ENCODE measurements around the gene STAMBP. TPM values are rescaled to one million over a fixed set of nuclear protein-coding genes. Genes with fewer than 3 reads are reported as not detected.

Gene STAMBP
- total and polyA plus RNA-seq, 8 donors, result 9.8 to 24.4 (median 13.2) TPM

GRCh38 chr2:73917696-73918207 is 89.0 kb downstream of the STAMBP start:
- Histone ChIP-seq H3K27ac (no peak overlapping the region), H3K4me1 (no peaks in the 10 kb centered on the region), H3K9me3 (no peaks in the 10 kb centered on the region), H3K4me3 (no peak overlapping the region), H3K27me3 (no peaks in the 10 kb centered on the region), H3K36me3 (no peaks in the 10 kb centered on the region)
- DNase-seq (no peak), FAIRE-seq (no peak), ATAC-seq (no peak)
- TF ChIP-seq CTCF (IDR thresholded peaks at IDR 0.05), result no peak
- intact Hi-C loops (cut with DNase I), result no loop called here
- 69 to 79% methylated on average over 4 of the region's 4 CpGs for WGBS, 2 donors

- H3K27ac ChIP-seq, result no peak overlapping the region
- no peak for DNase-seq
- H3K4me3 ChIP-seq, result no peak overlapping the region
- no peaks in the 10 kb centered on the region for H3K27me3 ChIP-seq
- H3K36me3 ChIP-seq, result no peaks in the 10 kb centered on the region
- WGBS, 2 donors, result 77 to 79% methylated on average over 3 of the region's 3 CpGs
- ATAC-seq, result no peak
- no peak for TF ChIP-seq CTCF (IDR thresholded peaks at IDR 0.05)
- no peaks in the 10 kb centered on the region for H3K4me1 ChIP-seq
- intact Hi-C loops (cut with DNase I), result no loop called here
- no peak for FAIRE-seq
- H3K9me3 ChIP-seq, result no peaks in the 10 kb centered on the region
These were observed 90.1 kb downstream of the STAMBP start for GRCh38 chr2:73918856-73919255.

GRCh38 chr2:73919596-73920228 is 91.0 kb downstream of the STAMBP start:
- 68 to 82% methylated on average over 7 of the region's 7 CpGs for WGBS, 2 donors
- Histone ChIP-seq H3K4me3 (no peak overlapping the region), H3K36me3 (no peaks in the 10 kb centered on the region), H3K27me3 (no peaks in the 10 kb centered on the region), H3K4me1 (no peaks in the 10 kb centered on the region), H3K9me3 (no peaks in the 10 kb centered on the region), H3K27ac (no peak overlapping the region)
- TF ChIP-seq CTCF (IDR thresholded peaks at IDR 0.05), result no peak
- intact Hi-C loops (cut with DNase I), result no loop called here
- DNase-seq, result no peak
- no peak for ATAC-seq
- no peak for FAIRE-seq

GRCh38 chr2:73920577-73921545 is 92.1 kb downstream of the STAMBP start:
- Histone ChIP-seq H3K27me3 (no peaks in the 10 kb centered on the region), H3K36me3 (no peaks in the 10 kb centered on the region), H3K27ac (no peak overlapping the region), H3K4me3 (no peak overlapping the region), H3K9me3 (no peaks in the 10 kb centered on the region), H3K4me1 (peaks cover 0 to under 1% (median 0%) of the 10 kb centered on the region in 3 donors)
- FAIRE-seq (no peak), ATAC-seq (peak in 3 of 4 donors; percentile 53 to 77 (median 56)), DNase-seq (peak in 3 of 6 donors; percentile 9 to 33 (median 21))
- WGBS, 2 donors, result 49% methylated on average over 12 of the region's 12 CpGs
- no peak for TF ChIP-seq CTCF (IDR thresholded peaks at IDR 0.05)
- intact Hi-C loops (cut with DNase I), result no loop called here

Measured in pancreas (tissue), 10 donors.